GM06990 (cell line): ENCODE data around the gene AFF3.

Experiments used
- DNase-seq: peaks from one replicate; pipeline ENCODE4 v3.0.0-alpha.2; 2011; ENCODE audit not compliant: insufficient read length; ENCODE audit errors: extremely low read depth
- H3K27me3 ChIP-seq: replicated peaks from 2 replicates; pipeline ENCODE4 v1.6.0; 2011; ENCODE audit warnings: low read length; ENCODE audit not compliant: control insufficient read depth, insufficient read depth
- H3K36me3 ChIP-seq: 2 replicates; pipeline ENCODE4 v1.5.1; 2011; ENCODE audit warnings: low read length; ENCODE audit not compliant: control insufficient read depth, insufficient read depth
- H3K4me3 ChIP-seq: replicated peaks from 2 replicates; pipeline ENCODE4 v1.5.1; 2011; ENCODE audit warnings: low read depth, mild to moderate bottlenecking, control low read depth, low read length
- TF ChIP-seq, protein P1 (sequence below): IDR thresholded peaks from 2 replicates; pipeline ENCODE4 v1.5.1; 2011; ENCODE audit warnings: low read length, control low read depth, mild to moderate bottlenecking, inconsistent platforms; ENCODE audit not compliant: insufficient read depth, poor library complexity, severe bottlenecking

Gene AFF3

DNA sequence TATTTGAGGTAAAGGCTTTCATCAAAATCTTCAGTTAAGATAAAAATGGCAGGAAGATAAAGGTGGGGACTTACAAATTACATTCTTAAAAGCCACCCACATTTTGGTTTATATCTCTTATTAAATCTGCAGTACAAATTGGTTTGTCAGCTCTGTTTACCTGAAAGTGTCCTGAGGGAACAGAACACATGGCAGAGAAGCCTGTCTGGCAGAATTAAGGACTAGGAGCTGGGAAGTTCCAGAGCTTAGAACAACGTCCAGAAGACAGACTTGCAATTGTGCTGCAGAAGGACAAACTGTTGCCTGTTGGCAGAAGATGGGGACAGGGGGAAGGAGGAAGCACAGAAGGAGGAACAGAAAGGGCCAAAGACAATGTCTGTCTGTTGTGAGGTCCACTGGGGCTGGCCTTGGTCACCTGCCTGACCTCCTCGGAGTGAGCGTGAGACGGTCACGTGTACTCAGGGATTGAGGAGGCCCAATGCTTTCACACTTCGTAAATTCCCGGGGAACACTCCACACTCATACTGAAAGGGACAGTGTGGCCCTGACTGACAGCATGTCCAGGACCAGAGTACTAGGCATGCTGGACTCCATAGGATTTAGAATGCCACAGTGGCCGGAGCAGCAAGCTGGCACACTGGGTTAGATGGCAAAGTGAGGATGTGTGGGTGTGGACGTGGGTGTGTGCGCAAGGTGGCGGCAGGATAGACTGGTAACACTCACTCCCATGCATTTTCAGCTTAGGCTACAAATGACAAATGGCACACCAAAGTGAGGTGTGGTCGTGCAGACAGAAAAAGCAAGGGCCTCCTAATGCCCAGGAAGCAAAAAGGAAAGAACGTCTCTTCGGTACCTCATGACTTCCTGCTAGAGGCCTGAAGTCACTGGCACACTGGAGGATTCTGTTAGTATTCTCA is 441.6 kb downstream of the AFF3 start:
- no peak for DNase-seq
- TF ChIP-seq, protein P1, sequence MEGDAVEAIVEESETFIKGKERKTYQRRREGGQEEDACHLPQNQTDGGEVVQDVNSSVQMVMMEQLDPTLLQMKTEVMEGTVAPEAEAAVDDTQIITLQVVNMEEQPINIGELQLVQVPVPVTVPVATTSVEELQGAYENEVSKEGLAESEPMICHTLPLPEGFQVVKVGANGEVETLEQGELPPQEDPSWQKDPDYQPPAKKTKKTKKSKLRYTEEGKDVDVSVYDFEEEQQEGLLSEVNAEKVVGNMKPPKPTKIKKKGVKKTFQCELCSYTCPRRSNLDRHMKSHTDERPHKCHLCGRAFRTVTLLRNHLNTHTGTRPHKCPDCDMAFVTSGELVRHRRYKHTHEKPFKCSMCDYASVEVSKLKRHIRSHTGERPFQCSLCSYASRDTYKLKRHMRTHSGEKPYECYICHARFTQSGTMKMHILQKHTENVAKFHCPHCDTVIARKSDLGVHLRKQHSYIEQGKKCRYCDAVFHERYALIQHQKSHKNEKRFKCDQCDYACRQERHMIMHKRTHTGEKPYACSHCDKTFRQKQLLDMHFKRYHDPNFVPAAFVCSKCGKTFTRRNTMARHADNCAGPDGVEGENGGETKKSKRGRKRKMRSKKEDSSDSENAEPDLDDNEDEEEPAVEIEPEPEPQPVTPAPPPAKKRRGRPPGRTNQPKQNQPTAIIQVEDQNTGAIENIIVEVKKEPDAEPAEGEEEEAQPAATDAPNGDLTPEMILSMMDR, result no peak

DNA sequence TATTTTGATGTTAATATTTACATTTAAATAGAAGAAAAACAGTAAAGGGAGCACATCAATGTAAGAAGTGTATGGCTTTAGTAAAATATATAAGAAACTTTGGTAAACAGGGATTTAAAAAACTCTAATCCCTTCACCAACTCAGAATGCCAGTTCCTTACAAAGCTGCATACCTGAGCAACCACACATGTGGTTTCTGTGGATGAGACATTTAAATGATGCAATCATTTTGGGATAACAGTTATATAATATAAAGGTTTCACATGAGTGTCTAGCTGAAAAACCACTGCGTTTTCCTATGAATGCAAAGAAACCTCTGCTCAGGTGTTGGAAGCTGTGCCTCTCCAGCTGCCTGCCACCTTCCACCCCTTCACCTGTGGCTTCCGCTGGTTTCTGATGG is 443.5 kb downstream of the AFF3 start:
- DNase-seq, result no peak
- no peak overlapping the region for H3K4me3 ChIP-seq

More for the DNA sequence above, 441.6 kb downstream of the AFF3 start:
- H3K4me3 ChIP-seq, result no peak overlapping the region
- no peaks in the 10 kb centered on the region for H3K36me3 ChIP-seq
- H3K27me3 ChIP-seq, result no peaks in the 10 kb centered on the region

DNA sequence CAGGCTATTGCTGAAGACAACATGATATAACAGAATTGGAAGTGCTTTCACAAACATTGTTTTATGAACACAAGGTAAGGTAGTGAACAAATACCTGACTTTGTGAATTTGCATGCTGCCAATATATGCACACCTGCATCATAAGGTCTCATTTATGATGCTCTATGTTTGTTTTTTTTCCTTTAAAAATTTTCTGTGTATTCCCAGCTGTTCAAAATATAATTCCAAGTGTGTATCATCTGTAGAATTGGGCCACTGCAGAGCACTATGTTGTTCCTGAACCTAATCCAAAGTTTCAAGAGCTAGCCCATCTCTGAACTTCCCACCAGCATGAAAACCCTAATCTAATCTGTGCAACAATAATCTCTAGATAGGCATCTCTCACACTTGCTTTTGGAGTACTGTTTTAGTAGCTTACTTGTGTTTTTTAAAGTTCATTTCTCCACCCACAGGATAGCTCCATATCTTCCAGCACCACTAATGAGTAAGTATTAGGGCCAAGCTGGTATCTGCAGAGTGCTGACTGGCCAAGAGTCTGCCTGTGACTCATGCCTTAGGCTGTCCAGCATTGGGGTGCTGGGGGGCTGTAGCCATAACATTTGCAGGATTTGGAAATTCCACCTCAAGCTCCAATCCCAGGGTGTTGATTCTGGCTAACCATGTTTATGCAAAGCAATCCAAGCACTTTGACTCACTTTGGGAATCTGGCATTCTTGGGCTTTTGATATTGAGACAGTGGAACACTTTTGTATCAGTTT is 444.4 kb downstream of the AFF3 start:
- no peak for DNase-seq
- Histone ChIP-seq H3K4me3 (no peak overlapping the region), H3K36me3 (no peaks in the 10 kb centered on the region), H3K27me3 (no peaks in the 10 kb centered on the region)
- TF ChIP-seq, protein P1, result no peak

More for the DNA sequence above, 443.5 kb downstream of the AFF3 start:
- TF ChIP-seq, protein P1, result no peak
- no peaks in the 10 kb centered on the region for H3K27me3 ChIP-seq
- H3K36me3 ChIP-seq, result no peaks in the 10 kb centered on the region

GRCh38 chr2:99695944-99696253 is 446.5 kb downstream of the AFF3 start:
- Histone ChIP-seq H3K27me3 (no peaks in the 10 kb centered on the region; the same call in 1 of the 2 replicates), H3K36me3 (no peaks in the 10 kb centered on the region), H3K4me3 (no peak overlapping the region)
- DNase-seq, result no peak
- TF ChIP-seq, protein P1, result no peak

DNA sequence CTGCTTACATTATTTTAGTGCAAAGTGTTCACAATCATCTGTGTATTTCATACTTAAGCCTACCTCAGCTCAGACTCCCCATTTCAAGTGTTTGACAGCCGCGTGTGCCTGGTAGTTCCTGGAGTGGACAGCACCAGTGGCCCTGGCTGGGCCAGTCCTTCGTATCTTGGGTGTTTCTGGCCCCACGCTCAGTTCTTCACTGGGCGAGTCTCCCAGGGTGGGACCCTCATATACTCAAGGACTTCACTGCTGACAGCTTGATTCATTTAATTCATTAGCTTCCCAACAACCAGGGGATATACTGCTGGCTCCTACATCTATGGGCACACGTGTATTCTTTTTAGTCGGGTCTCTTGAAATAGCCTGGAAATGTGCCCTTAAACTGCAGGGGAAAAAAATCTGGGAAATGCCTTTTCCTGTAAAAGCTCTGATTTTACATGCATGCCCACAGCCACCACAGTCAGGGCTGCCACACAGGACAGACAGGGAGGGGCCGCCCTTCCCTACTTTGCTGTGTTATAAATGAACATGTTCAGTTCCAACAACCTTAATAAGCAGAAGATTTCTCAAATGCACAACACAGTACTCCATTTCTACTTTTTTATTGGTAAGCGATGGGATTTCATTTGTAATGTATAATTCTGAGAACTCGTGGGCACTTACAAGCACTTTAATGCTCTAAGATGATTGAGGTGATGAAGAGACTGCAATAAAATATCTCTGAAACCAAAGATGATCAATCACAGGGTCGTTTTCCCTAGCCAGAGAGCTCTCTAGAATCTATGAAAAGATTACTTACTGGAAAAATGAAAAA is 447.1 kb downstream of the AFF3 start:
- DNase-seq, result no peak
- Histone ChIP-seq H3K4me3 (no peak overlapping the region), H3K27me3 (no peaks in the 10 kb centered on the region; the same call in 1 of the 2 replicates), H3K36me3 (no peaks in the 10 kb centered on the region)
- TF ChIP-seq, protein P1, result no peak
